SK-N-SH treated with all-trans-retinoic acid at 6 μM for 48 hours (cell line): ENCODE measurements around the gene GPX1.

Experiments
- BACH2 ChIP-seq: fragments of 250-450 bp; sonication (Bioruptor Pico); IDR thresholded peaks from 2 replicates; pipeline ENCODE4 v1.9.0; 2021; ENCODE audit warnings: mild to moderate bottlenecking, borderline replicate concordance
- ESRRG ChIP-seq: fragments of 250-450 bp; sonication (Bioruptor Pico); IDR thresholded peaks from 2 replicates; pipeline ENCODE4 v1.6.1; 2021; ENCODE audit warnings: mild to moderate bottlenecking
- GLIS3 ChIP-seq: fragments of 250-450 bp; sonication (Bioruptor Pico); IDR thresholded peaks from 2 replicates; pipeline ENCODE4 v1.5.0; 2020; ENCODE audit warnings: mild to moderate bottlenecking, moderate library complexity
- RARB ChIP-seq: fragments of 250-450 bp; sonication (Bioruptor Pico); IDR thresholded peaks from 2 replicates; pipeline ENCODE4 v1.8.0; 2021; ENCODE audit warnings: mild to moderate bottlenecking, moderate library complexity
- TCF4 ChIP-seq: fragments of 250-450 bp; sonication (Bioruptor Pico); IDR thresholded peaks from 2 replicates; pipeline ENCODE4 v1.8.0; 2021; ENCODE audit warnings: mild to moderate bottlenecking, moderate library complexity, borderline replicate concordance
- ZC3H10 ChIP-seq: fragments of 250-450 bp; sonication (Bioruptor Pico); IDR thresholded peaks from 2 replicates; pipeline ENCODE4 v1.5.1; 2021; ENCODE audit warnings: mild to moderate bottlenecking, moderate library complexity
- ZFP3 ChIP-seq: fragments of 250-450 bp; sonication (Bioruptor Pico); IDR thresholded peaks from 2 replicates; pipeline ENCODE4 v1.5.0; 2020; ENCODE audit warnings: mild to moderate bottlenecking, moderate library complexity
- ZFP30 ChIP-seq: fragments of 450-650 bp; formaldehyde crosslinking; IDR thresholded peaks from 2 replicates; pipeline ENCODE4 v1.5.0; 2022; ENCODE audit warnings: mild to moderate bottlenecking, moderate library complexity
- ZNF565 ChIP-seq: fragments of 450-650 bp; formaldehyde crosslinking; conservative IDR thresholded peaks from 2 replicates; pipeline ENCODE4 v1.5.0; 2020; ENCODE audit warnings: low read depth, mild to moderate bottlenecking, moderate library complexity
- TF ChIP-seq, protein P1 (sequence below): fragments of 250-450 bp; sonication (Bioruptor Pico); IDR thresholded peaks from 2 replicates; pipeline ENCODE4 v1.5.1; 2020; ENCODE audit warnings: low read depth, mild to moderate bottlenecking, moderate library complexity
- TF ChIP-seq, protein P2 (sequence below): fragments of 250-450 bp; sonication (Bioruptor Pico); IDR thresholded peaks from 2 replicates; pipeline ENCODE4 v1.8.0; 2020; ENCODE audit warnings: mild to moderate bottlenecking, moderate library complexity, borderline replicate concordance

DNA sequence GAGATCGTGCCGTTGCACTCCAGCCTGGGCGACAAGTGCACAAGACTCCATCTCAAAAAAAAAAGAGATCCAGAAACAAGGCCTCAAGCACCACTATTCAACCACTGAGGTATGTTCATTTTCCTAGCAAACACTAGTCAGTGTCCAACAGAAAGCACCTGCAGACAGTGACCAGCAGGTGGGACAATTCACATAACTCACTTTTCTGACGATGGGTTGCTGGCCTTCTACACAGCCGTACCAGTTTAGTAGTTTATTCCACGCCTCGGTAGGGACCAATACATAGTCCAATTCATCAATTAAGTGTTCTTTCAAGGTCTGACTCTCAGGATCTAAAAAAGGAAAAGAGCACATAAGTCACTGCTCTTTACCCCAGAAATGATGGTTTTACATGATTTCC, 30.7 kb downstream of the GPX1 start:
- TF ChIP-seq, protein P1, sequence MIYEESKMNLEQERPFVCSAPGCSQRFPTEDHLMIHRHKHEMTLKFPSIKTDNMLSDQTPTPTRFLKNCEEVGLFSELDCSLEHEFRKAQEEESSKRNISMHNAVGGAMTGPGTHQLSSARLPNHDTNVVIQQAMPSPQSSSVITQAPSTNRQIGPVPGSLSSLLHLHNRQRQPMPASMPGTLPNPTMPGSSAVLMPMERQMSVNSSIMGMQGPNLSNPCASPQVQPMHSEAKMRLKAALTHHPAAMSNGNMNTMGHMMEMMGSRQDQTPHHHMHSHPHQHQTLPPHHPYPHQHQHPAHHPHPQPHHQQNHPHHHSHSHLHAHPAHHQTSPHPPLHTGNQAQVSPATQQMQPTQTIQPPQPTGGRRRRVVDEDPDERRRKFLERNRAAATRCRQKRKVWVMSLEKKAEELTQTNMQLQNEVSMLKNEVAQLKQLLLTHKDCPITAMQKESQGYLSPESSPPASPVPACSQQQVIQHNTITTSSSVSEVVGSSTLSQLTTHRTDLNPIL (CRISPR knock-in tag): no peak
- no peak for TF ChIP-seq TCF4 (CRISPR knock-in tag)
- no peak for TF ChIP-seq RARB (CRISPR knock-in tag)
- TF ChIP-seq ZC3H10 (CRISPR knock-in tag): no peak
- no peak for TF ChIP-seq ZFP30 (CRISPR knock-in tag)
- TF ChIP-seq, protein P2, sequence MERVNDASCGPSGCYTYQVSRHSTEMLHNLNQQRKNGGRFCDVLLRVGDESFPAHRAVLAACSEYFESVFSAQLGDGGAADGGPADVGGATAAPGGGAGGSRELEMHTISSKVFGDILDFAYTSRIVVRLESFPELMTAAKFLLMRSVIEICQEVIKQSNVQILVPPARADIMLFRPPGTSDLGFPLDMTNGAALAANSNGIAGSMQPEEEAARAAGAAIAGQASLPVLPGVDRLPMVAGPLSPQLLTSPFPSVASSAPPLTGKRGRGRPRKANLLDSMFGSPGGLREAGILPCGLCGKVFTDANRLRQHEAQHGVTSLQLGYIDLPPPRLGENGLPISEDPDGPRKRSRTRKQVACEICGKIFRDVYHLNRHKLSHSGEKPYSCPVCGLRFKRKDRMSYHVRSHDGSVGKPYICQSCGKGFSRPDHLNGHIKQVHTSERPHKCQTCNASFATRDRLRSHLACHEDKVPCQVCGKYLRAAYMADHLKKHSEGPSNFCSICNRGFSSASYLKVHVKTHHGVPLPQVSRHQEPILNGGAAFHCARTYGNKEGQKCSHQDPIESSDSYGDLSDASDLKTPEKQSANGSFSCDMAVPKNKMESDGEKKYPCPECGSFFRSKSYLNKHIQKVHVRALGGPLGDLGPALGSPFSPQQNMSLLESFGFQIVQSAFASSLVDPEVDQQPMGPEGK: no peak
- no peak for TF ChIP-seq GLIS3 (CRISPR knock-in tag)
- TF ChIP-seq BACH2 (CRISPR knock-in tag): no peak
- TF ChIP-seq ZNF565 (CRISPR knock-in tag): no peak
- TF ChIP-seq ESRRG (CRISPR knock-in tag): no peak
- TF ChIP-seq ZFP3: no peak
